GM12873 (cell line): Measurements from ENCODE around the gene RPS14.

Experiments
- CTCF ChIP-seq: IDR thresholded peaks from 2 replicates; pipeline ENCODE4 v1.5.1; 2012; ENCODE audit warnings: low read depth, mild to moderate bottlenecking, moderate library complexity, low read length, control low read depth; ENCODE audit not compliant: insufficient read depth; ENCODE audit errors: missing control alignments

RPS14 gene

GRCh38 chr5:150394131-150394530, 55.4 kb downstream of the RPS14 start:
- no peak for TF ChIP-seq CTCF

GRCh38 chr5:150393096-150393645, 56.4 kb downstream of the RPS14 start:
- TF ChIP-seq CTCF = no peak

GRCh38 chr5:150392680-150393079, 56.9 kb downstream of the RPS14 start:
- TF ChIP-seq CTCF = no peak
